ENCODE measurements around the gene ARHGAP15.

DNA sequence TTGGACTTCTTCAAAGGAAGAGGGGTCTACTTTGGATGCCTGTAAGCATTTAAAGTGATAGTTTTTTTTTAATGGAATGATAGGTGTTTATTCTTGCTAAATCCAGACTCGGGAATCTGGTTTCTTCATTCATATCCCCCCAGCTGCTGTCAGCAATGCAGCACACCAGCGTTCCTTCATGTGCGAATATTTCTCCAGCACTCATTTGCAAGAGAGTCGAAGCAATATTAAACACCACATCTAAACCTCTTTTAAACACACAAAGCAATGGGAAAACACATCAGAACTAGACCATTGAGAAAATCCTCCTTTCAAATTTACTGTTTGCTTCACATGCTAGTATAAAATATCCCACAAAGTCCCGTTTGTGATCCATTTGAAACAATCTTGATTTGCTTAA, 563.7 kb downstream of the ARHGAP15 start:
- TF ChIP-seq CTCF (IDR thresholded peaks at IDR 0.05; ENCODE audit: low read depth, low read length, missing input control) (no peak), FOXA1 (IDR thresholded peaks at IDR 0.05) (no peak), YY1 (IDR thresholded peaks at IDR 0.05) (no peak), REST (IDR thresholded peaks at IDR 0.05) (no peak), RXRA (IDR thresholded peaks at IDR 0.05) (no peak), EGR1 (IDR thresholded peaks at IDR 0.05; ENCODE audit: low read depth in 2 of 2) (no peak), GABPA (IDR thresholded peaks at IDR 0.05 in 1 of 2, conservative IDR thresholded peaks at IDR 0.05 in 1 of 2) (no peak)

Measured in liver (tissue), 3 donors.